ENCODE data around the gene FAM221B.

Gene FAM221B

DNA sequence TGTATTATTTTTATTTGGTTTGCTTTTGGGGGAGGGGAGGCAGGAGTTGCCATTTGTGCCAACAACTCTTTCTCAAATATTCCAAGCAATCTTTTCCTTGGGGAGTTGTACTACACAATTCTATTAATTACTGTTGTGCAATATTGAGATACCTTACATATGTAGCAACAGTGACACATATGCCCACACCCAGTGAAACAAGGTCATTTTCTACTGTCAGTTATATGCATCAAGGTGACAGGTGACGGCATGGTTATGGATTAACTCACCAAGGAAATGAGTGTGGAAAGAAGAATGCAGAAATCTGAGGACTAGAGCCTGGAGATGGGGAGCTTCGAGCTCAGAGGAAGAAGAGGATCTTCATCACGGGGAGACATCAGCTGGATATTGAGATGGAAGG lies 56.6 kb downstream of the FAM221B start:
- H3K4me3 ChIP-seq (ENCODE audit: insufficient read length, low read depth), result no peak overlapping the region
- H3K4me1 ChIP-seq (ENCODE audit: insufficient read depth, insufficient read length), result no peaks in the 10 kb centered on the region
- no peak for DNase-seq (ENCODE audit: low read depth, low spot score)
- no peaks in the 10 kb centered on the region for H3K9me3 ChIP-seq (ENCODE audit: insufficient read depth, low read length)
- no peaks in the 10 kb centered on the region for H3K27me3 ChIP-seq (ENCODE audit: insufficient read depth, insufficient read length)
- no peak overlapping the region for H3K9ac ChIP-seq (ENCODE audit: insufficient read length, low read depth)
- H3K36me3 ChIP-seq (ENCODE audit: insufficient read depth, insufficient read length, low read length), result no peaks in the 10 kb centered on the region
- TF ChIP-seq YY1 (IDR thresholded peaks at IDR 0.05; ENCODE audit: insufficient read depth, insufficient read length), result no peak

DNA sequence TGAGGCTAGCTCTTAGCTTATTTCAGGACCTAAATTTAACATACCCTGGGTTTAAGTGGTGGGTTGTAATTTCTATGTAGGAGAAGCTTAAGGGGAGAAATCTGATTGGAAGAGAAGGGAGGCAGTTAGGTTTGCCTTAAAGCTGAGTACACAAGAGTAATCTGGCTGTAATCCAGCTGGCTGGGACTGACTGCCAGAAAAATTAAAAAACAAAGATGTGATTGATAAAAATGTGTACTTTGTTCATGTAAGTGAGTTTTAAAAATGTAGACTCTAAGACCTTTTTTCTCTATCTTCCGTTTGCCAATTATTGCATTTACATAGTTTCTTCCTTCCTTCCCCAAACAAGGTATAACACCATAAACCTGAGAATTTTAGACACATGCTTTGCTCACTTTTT lies 57.0 kb downstream of the FAM221B start:
- H3K4me3 ChIP-seq (ENCODE audit: insufficient read length, low read depth), result no peak overlapping the region
- no peak for DNase-seq (ENCODE audit: low read depth, low spot score)
- no peak for TF ChIP-seq ZNF274 (IDR thresholded peaks at IDR 0.05; ENCODE audit: low read depth, low read length)
- TF ChIP-seq YY1 (IDR thresholded peaks at IDR 0.05; ENCODE audit: insufficient read depth, insufficient read length), result no peak
- no peak for TF ChIP-seq SUZ12 (IDR thresholded peaks at IDR 0.05; ENCODE audit: extremely low read depth, insufficient read depth, insufficient read length)
- H3K27me3 ChIP-seq (ENCODE audit: insufficient read depth, insufficient read length), result no peaks in the 10 kb centered on the region
- H3K4me1 ChIP-seq (ENCODE audit: insufficient read depth, insufficient read length), result no peaks in the 10 kb centered on the region
- no peaks in the 10 kb centered on the region for H3K9me3 ChIP-seq (ENCODE audit: insufficient read depth, low read length)
- no peak overlapping the region for H3K9ac ChIP-seq (ENCODE audit: insufficient read length, low read depth)
- no peaks in the 10 kb centered on the region for H3K36me3 ChIP-seq (ENCODE audit: insufficient read depth, insufficient read length, low read length)

DNA sequence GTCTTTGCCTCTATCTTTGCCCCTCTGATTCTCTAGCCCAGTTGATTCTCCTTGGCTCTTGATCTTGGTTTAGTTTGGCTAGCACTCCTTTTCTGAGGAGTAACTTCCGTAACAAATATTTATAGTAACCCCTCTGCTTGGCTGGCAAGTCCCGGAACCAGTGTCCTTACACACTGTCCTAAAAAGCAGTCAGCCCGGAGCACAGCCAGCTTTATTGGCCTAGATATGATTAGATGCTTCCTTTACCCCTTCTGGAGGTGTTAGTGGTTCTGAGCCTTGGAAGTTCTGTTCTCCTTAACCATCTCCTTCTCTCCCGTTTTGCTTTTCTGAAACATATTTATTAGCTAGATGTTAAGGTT lies 57.5 kb downstream of the FAM221B start:
- no peaks in the 10 kb centered on the region for H3K36me3 ChIP-seq (ENCODE audit: insufficient read depth, insufficient read length, low read length)
- no peak overlapping the region for H3K4me3 ChIP-seq (ENCODE audit: insufficient read length, low read depth)
- no peak overlapping the region for H3K9ac ChIP-seq (ENCODE audit: insufficient read length, low read depth)
- no peaks in the 10 kb centered on the region for H3K4me1 ChIP-seq (ENCODE audit: insufficient read depth, insufficient read length)
- DNase-seq (ENCODE audit: low read depth, low spot score), result no peak
- H3K9me3 ChIP-seq (ENCODE audit: insufficient read depth, low read length), result no peaks in the 10 kb centered on the region
- TF ChIP-seq SUZ12 (IDR thresholded peaks at IDR 0.05; ENCODE audit: extremely low read depth, insufficient read depth, insufficient read length), result no peak
- TF ChIP-seq ZNF274 (IDR thresholded peaks at IDR 0.05; ENCODE audit: low read depth, low read length), result no peak
- no peak for TF ChIP-seq YY1 (IDR thresholded peaks at IDR 0.05; ENCODE audit: insufficient read depth, insufficient read length)
- no peaks in the 10 kb centered on the region for H3K27me3 ChIP-seq (ENCODE audit: insufficient read depth, insufficient read length)

DNA sequence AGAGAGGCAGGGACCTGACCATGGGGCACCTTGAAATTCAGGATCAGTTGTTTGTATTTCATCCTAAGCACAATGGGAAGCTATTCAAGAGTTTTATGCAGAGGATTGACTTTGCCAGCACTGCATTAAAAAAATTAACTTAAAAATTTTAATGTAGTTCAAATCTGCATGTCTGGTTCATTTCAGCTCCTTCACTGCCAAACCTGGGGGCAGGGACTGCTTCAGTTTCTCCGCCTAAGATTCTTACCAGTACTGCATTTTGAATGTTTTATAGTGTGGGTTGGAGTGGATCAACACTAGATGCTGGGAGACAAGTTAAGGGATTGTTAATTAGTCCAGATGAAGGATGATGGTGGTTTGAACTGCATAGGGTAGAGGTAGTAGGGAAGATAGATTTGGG lies 58.8 kb downstream of the FAM221B start:
- Histone ChIP-seq H3K27me3 (ENCODE audit: insufficient read depth, insufficient read length) (no peaks in the 10 kb centered on the region), H3K36me3 (ENCODE audit: insufficient read depth, insufficient read length, low read length) (no peaks in the 10 kb centered on the region), H3K9me3 (ENCODE audit: insufficient read depth, low read length) (no peaks in the 10 kb centered on the region), H3K4me1 (ENCODE audit: insufficient read depth, insufficient read length) (no peaks in the 10 kb centered on the region), H3K4me3 (ENCODE audit: insufficient read length, low read depth) (no peak overlapping the region), H3K9ac (ENCODE audit: insufficient read length, low read depth) (no peak overlapping the region)
- TF ChIP-seq SUZ12 (IDR thresholded peaks at IDR 0.05; ENCODE audit: extremely low read depth, insufficient read depth, insufficient read length) (no peak), YY1 (IDR thresholded peaks at IDR 0.05; ENCODE audit: insufficient read depth, insufficient read length) (no peak), ZNF274 (IDR thresholded peaks at IDR 0.05; ENCODE audit: low read depth, low read length) (no peak)
- DNase-seq (ENCODE audit: low read depth, low spot score), result no peak

DNA sequence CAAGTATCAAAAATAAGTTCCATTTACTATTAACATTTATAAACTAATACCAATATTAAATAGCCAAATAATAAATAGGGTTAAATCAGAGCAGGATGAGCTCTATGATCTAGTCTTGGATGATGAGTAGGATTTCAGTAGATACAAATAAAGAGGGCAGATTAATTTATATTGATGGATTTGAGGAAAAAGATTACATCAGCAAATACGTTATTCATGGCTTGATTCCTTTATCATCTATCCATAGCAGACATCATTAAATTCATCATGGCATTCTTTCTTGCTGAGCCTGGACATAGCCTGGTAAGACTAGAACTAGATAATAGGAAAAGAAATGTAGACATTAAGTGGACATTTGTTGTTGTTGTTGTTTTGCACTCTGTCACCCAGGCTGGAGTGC lies 61.1 kb downstream of the FAM221B start:
- H3K27me3 ChIP-seq (ENCODE audit: insufficient read depth, insufficient read length), result no peaks in the 10 kb centered on the region
- no peaks in the 10 kb centered on the region for H3K9me3 ChIP-seq (ENCODE audit: insufficient read depth, low read length)
- H3K9ac ChIP-seq (ENCODE audit: insufficient read length, low read depth), result no peak overlapping the region
- no peaks in the 10 kb centered on the region for H3K4me1 ChIP-seq (ENCODE audit: insufficient read depth, insufficient read length)
- no peak overlapping the region for H3K4me3 ChIP-seq (ENCODE audit: insufficient read length, low read depth)
- no peaks in the 10 kb centered on the region for H3K36me3 ChIP-seq (ENCODE audit: insufficient read depth, insufficient read length, low read length)
- DNase-seq (ENCODE audit: low read depth, low spot score), result no peak
- TF ChIP-seq YY1 (IDR thresholded peaks at IDR 0.05; ENCODE audit: insufficient read depth, insufficient read length) (no peak), ZNF274 (IDR thresholded peaks at IDR 0.05; ENCODE audit: low read depth, low read length) (no peak), SUZ12 (IDR thresholded peaks at IDR 0.05; ENCODE audit: extremely low read depth, insufficient read depth, insufficient read length) (no peak)

DNA sequence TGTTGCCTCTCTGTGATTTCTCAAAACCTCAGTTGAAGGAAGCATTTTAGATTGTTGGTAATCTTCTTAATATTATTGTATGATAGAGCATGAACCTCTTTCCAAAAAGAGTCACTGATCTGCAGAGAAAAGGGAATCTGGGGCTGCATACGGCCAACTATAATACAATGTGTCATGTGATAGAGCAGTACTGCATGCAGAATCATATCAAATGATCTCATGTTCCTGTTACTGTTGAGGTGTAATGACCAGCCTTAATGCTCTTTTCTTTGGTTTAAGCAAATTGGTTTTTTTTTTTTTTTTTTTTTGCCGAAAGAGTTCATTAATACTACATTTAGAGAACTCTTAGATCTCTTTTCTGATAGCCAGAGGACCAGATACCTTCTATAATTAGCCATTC lies 61.5 kb downstream of the FAM221B start:
- Histone ChIP-seq H3K4me1 (ENCODE audit: insufficient read depth, insufficient read length) (no peaks in the 10 kb centered on the region), H3K36me3 (ENCODE audit: insufficient read depth, insufficient read length, low read length) (no peaks in the 10 kb centered on the region), H3K9me3 (ENCODE audit: insufficient read depth, low read length) (no peaks in the 10 kb centered on the region), H3K4me3 (ENCODE audit: insufficient read length, low read depth) (no peak overlapping the region), H3K27me3 (ENCODE audit: insufficient read depth, insufficient read length) (no peaks in the 10 kb centered on the region), H3K9ac (ENCODE audit: insufficient read length, low read depth) (no peak overlapping the region)
- TF ChIP-seq SUZ12 (IDR thresholded peaks at IDR 0.05; ENCODE audit: extremely low read depth, insufficient read depth, insufficient read length) (no peak), YY1 (IDR thresholded peaks at IDR 0.05; ENCODE audit: insufficient read depth, insufficient read length) (no peak), ZNF274 (IDR thresholded peaks at IDR 0.05; ENCODE audit: low read depth, low read length) (no peak)
- DNase-seq (ENCODE audit: low read depth, low spot score), result no peak

All from NT2/D1 (cell line).